GM10248 (cell line): ENCODE data around the gene FAM234B.

Experiments used
- CTCF ChIA-PET: fragments of 300-600 bp; sonication (Branson Sonifier 250); formaldehyde crosslinking; extraction: SDS; loops from one replicate; lab custom pipeline; 2021; ENCODE audit warnings: antibody characterized with exemption; lab: Yijun Ruan, JAX
- POLR2A ChIA-PET: fragments of 350-650 bp; sonication (Branson Sonifier 250); formaldehyde crosslinking; extraction: SDS; loops from one replicate; lab custom pipeline; 2020; ENCODE audit warnings: antibody characterized with exemption; lab: Yijun Ruan, JAX
- DNase-seq: peaks from one replicate; pipeline ENCODE4 v3.0.0; 2012; ENCODE audit errors: extremely low spot score
- TF ChIP-seq, protein P1 (sequence below): IDR thresholded peaks from 2 replicates; pipeline ENCODE4 v1.5.1; 2012; ENCODE audit warnings: mild to moderate bottlenecking, low read depth; ENCODE audit errors: extremely low read depth, missing control alignments, control extremely low read depth

Gene FAM234B

DNA sequence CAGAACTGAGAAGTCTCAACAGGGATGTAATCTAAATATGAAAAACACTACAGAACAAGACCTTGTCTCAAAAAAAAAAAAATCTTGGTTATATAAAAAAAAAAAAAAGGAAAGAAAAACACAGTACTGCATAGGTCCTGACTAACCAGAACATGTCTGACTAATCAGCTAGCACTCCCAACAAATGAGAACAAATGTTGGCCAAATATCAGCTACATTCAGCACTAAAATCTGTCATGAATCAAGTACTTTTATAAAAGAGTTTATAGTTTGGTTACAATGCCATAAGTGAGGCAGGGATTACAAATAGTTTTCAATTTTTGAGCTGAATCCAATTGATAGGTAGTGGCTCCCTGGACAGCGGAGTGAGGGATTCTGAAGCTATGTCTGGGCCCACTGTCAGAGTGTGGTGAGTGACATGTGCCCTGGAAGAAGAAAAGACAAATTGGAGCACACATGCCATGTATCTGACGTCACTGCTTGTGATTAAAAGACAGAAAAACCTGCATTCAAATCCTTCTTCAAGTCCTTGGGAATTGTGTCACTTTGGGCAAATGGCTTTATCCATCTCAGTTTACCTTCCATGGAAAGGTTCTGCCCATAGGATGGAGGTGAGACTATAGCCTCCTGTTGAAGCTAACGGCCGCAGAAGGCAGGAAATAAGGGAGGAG is 5.6 kb upstream of the FAM234B start:
- ChIA-PET POLR2A (no interaction called here), CTCF (interaction anchor here (0.9 to 2.1 kb wide), 7 partner anchors 11 to 173 kb away, joined by 3 to 6 read pairs (median 4); no protein-coding TSS in a partner anchor)
- no peak for DNase-seq
- TF ChIP-seq, protein P1, sequence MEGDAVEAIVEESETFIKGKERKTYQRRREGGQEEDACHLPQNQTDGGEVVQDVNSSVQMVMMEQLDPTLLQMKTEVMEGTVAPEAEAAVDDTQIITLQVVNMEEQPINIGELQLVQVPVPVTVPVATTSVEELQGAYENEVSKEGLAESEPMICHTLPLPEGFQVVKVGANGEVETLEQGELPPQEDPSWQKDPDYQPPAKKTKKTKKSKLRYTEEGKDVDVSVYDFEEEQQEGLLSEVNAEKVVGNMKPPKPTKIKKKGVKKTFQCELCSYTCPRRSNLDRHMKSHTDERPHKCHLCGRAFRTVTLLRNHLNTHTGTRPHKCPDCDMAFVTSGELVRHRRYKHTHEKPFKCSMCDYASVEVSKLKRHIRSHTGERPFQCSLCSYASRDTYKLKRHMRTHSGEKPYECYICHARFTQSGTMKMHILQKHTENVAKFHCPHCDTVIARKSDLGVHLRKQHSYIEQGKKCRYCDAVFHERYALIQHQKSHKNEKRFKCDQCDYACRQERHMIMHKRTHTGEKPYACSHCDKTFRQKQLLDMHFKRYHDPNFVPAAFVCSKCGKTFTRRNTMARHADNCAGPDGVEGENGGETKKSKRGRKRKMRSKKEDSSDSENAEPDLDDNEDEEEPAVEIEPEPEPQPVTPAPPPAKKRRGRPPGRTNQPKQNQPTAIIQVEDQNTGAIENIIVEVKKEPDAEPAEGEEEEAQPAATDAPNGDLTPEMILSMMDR, result no peak

DNA sequence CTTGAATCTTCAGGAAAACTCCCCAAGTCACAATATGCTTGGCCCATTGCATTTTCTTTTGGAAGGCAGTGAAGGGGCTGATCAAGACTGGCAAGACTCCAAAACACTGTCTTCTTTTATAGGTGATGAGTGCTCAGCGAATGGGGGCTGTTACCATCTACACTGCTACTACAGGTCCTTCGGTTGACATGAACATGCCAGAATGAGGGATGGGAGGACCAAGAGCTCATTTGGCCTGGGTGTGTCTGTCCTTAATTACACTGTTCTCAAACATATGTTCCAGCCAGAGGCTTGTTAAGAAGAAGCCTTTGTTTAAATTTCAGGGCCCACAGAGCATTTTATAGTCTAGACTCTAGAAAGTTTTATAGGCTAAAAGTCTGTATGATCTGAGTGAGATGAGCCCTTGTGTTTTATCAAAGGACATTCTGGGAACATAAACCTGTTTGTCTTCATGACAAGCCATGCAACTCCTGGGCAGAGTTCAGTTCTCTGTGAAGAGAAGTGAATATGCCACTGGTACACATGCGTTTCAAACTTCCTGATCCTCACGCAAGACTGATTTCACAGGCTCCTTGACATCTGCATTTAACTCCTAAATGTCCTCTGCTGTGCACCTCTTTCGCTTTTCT is 4.7 kb upstream of the FAM234B start:
- DNase-seq, result no peak
- ChIA-PET CTCF (interaction anchor here (1.0 to 2.1 kb wide), 2 partner anchors 10 to 48 kb away, joined by 5 to 6 read pairs; no protein-coding TSS in a partner anchor), POLR2A (no interaction called here)
- TF ChIP-seq, protein P1, result no peak

DNA sequence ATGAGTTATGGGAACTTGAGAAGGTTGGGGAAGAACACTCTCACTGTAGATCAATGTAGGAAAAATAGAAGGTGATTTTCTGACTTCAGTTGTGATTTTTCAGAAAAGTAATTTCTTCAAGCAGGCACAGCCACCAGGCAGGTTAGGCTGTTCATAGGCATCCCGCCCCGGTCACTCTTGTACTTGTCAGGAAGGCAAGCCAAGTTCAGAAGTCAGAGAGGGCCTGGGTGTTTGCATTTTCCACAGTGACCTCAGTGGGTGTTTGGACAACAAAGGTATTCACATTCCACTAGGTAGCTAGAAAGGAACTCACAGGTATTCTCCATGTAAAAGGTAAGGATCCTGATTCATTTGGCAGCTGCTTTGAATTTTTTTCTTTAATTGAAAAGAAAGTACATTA is 3.0 kb upstream of the FAM234B start:
- no peak for DNase-seq
- ChIA-PET POLR2A (no interaction called here), CTCF (no interaction called here)
- TF ChIP-seq, protein P1, result no peak

DNA sequence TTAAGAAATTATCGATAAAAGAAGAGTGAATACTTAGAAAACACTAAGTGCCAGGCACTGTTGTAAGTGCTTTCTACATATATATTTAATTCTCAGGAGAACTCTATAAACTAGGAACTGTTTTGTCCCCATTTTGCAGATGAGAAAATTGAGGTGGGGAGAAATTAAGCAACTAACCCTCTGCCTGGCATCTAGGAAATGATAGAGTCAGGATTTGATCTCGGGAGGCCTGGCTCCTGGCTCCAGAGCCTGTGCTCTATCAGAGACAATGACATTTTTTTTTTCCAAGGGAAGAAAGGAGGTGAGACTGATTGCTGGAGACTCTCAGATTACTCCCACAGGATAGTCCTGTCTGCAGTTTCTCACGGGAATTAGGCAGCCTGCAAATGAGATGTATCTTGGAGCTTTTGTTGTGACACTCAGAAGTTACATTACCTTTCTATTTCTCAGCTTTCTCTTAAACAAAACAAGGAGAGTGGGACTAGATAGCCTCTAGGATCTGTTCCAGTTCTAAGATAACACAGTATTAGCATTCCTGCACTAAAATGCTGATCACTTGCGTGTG is 1.4 kb upstream of the FAM234B start:
- DNase-seq, result no peak
- ChIA-PET POLR2A (no interaction called here), CTCF (interaction anchor here (1.4 to 1.7 kb wide), 2 partner anchors 8 to 169 kb away, joined by 5 to 6 read pairs; no protein-coding TSS in a partner anchor)
- TF ChIP-seq, protein P1, result no peak

DNA sequence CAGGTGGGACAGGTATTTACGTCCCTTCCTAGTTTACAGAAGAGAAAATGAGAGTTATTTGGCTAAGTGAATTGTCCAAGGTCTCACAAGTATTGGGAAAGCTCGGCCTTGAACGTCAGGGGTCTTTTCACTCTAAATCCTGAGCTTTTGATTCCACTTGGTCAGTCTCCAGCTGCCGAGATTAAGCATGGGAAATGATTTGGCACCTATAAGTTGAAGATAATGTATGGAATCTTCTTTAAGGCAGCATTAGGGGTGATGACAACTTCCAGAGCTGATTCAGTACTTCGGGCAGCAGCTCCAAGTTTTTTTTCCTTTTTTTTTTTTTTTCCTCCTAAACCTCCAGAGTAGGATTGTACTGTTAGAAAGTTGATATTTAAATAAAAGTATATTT is 722 bp downstream of the FAM234B start:
- TF ChIP-seq, protein P1, result no peak
- DNase-seq, result peak; percentile 14
- ChIA-PET POLR2A (no interaction called here), CTCF (interaction anchor here (1.1 to 1.4 kb wide), 2 partner anchors 129 to 167 kb away, joined by 3 to 4 read pairs; no protein-coding TSS in a partner anchor)

DNA sequence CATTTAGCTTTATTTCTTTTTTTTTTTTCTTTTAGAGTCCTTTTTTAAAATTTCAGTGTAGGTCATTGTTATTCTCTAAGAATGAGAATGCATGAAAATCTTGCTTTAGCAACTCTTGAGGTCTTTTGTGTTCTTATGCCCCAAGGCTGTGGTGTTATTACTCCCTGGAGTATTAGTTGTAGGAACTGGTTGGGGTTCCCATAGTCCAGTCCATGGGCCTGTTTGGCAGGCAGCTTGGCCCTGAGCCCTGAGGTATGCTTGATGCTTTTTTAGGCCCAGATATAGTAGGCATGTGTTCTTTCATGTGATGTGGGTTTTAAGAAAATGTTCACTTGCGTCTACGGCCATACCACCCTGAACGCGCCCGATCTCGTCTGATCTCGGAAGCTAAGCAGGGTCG is 1.6 kb downstream of the FAM234B start:
- POLR2A ChIA-PET, result interaction anchor here (0.6 kb wide), 1 partner anchor 9 kb away, joined by 3 read pairs; no protein-coding TSS in a partner anchor
- CTCF ChIA-PET, result interaction anchor here (1.1 kb wide), 1 partner anchor 167 kb away, joined by 3 read pairs; no protein-coding TSS in a partner anchor
- DNase-seq, result no peak
- TF ChIP-seq, protein P1, result no peak
